ENCODE data around the gene MAP1S. TPM values are rescaled to one million over a fixed set of nuclear protein-coding genes. Genes with fewer than 3 reads are reported as not detected.
A peak's percentile ranks its signal among the peaks of the same experiment; 100 is the strongest.

Gene MAP1S
- total and polyA plus RNA-seq, 2 of the 4 experiments (the other 2 are of a cell fraction) = 6.1 to 48.6 TPM

DNA sequence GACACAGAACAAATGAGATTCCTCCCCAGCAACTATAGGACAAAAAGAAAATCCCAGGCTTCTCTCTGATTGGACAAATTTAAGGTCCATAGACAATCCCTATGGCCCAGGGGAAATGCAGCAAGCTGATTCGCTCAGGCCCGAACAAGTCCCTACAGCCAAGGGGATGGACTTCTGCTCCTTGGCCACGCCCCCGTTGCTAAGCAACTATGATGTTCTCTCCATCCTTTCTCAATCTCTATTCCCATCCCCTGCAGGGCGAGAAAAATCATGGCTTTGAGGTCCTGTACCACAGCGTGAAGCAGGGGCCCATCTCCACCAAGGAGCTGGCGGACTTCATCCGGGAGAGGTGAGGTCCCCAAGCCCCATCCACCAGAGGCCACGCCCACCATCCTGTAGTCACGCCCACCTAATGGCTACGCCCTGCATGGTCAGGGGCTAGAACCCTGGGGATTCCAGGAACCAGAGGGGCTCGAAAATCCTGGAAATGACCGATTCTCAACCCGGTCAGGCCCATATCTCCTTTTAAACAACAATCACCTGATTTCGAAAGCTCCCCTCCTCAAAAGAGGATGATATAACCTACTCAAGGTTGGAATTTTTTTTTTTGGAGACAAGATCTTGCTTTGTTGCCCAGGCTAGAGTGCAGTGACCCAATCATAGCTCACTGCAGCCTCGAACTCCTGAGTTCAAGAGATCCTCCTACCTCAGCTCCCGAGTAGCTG is 43.4 kb downstream of the MAP1S start:
- H4K20me1 ChIP-seq (ENCODE audit: insufficient read depth, low read length) = no peaks in the 10 kb centered on the region
- ATAC-seq (ENCODE audit: low read depth) (peak; percentile 71), DNase-seq (peak; percentile 62)
- no peak for TF ChIP-seq ELK1 (IDR thresholded peaks at IDR 0.05; ENCODE audit: borderline replicate concordance, low read depth, low read length)
- no peak for TF ChIP-seq CHD1 (IDR thresholded peaks at IDR 0.05; ENCODE audit: low read depth, low read length)
- TF ChIP-seq MAFK (IDR thresholded peaks at IDR 0.05; ENCODE audit: low read depth, low read length) = no peak
- H2BK120ac ChIP-seq (ENCODE audit: low read depth, low read length) = no peak overlapping the region
- in situ Hi-C loops (cut with MboI; ENCODE audit: low sequenced_read_pairs) (no loop called here), dilution Hi-C loops (cut with HindIII; ENCODE audit: low sequenced_read_pairs, unreplicated experiment) (no loop called here), intact Hi-C loops (cut with micrococcal nuclease) (loop anchor here (10.0 kb wide), 2 partner anchors 268 to 308 kb away; no protein-coding TSS in a partner anchor)
- H3K36me3 ChIP-seq (ENCODE audit: control insufficient read depth, insufficient read depth, low read length) = no peaks in the 10 kb centered on the region
- H4K8ac ChIP-seq (ENCODE audit: low read depth in 2 of 2, low read length in 2 of 2) = no peak overlapping the region
- H2AFZ ChIP-seq (replicated peaks; ENCODE audit: low read length, poor library complexity) = peak overlapping the region; percentile 5
- H3K27me3 ChIP-seq (ENCODE audit: control insufficient read depth, insufficient read depth, low read length) = no peaks in the 10 kb centered on the region
- H3K18ac ChIP-seq (ENCODE audit: low read depth, low read length) = no peak overlapping the region
- no peak overlapping the region for H3K4me3 ChIP-seq (ENCODE audit: insufficient read depth, low read depth, low read length)
- POLR2A ChIA-PET (ENCODE audit: unreplicated experiment) = no interaction called here
- CTCF ChIA-PET = interaction anchor here (0.5 kb wide), 1 partner anchor 254 kb away, joined by 3 read pairs; no protein-coding TSS in a partner anchor
- H2BK5ac ChIP-seq (ENCODE audit: low read depth, low read length, poor library complexity, severe bottlenecking) = no peak overlapping the region
- no peak overlapping the region for H3K4me2 ChIP-seq (ENCODE audit: low read depth, low read length)
- H2BK15ac ChIP-seq (ENCODE audit: low read depth, low read length) = no peak overlapping the region
- H4K5ac ChIP-seq (ENCODE audit: low read depth, low read length) = no peak overlapping the region
- H3K23ac ChIP-seq (ENCODE audit: low read depth, low read length) = no peak overlapping the region
- no peaks in the 10 kb centered on the region for H3K4me1 ChIP-seq (ENCODE audit: control insufficient read depth, insufficient read depth, low read length)
- WGBS, 2 experiments (ENCODE audit: extremely low coverage in 2 of 2, insufficient read length in 1 of 2) = 50% methylated on average over 6 of the region's 17 CpGs; no CpG with 5 or more reads in 1 of the 2 experiments
- H2BK20ac ChIP-seq (ENCODE audit: low read depth, low read length) = no peak overlapping the region
- no peak overlapping the region for H3K27ac ChIP-seq (ENCODE audit: insufficient read depth, low read length)
- H3K9me1 ChIP-seq (ENCODE audit: insufficient read depth, low read length) = no peaks in the 10 kb centered on the region
- no peak overlapping the region for H3K4ac ChIP-seq (ENCODE audit: low read depth, low read length)
- no peak overlapping the region for H3K9ac ChIP-seq (ENCODE audit: low read depth, low read length)
- no peak overlapping the region for H2AK9ac ChIP-seq (replicated peaks; ENCODE audit: low read depth, low read length, poor library complexity)
- no peaks in the 10 kb centered on the region for H3K9me3 ChIP-seq (ENCODE audit: control insufficient read depth, insufficient read depth, low read length)
- H4K91ac ChIP-seq (ENCODE audit: insufficient read depth, low read depth, low read length) = no peak overlapping the region
- H3K79me1 ChIP-seq (ENCODE audit: low read depth in 1 of 2, low read length in 2 of 2) = no peaks in the 10 kb centered on the region
- H2AK5ac ChIP-seq (ENCODE audit: low read depth, low read length) = no peak overlapping the region
- H3K14ac ChIP-seq (replicated peaks; ENCODE audit: low read depth, low read length) = no peak overlapping the region
- H3K56ac ChIP-seq (ENCODE audit: extremely low read depth, insufficient read depth, low read length) = no peak overlapping the region
- BruUV-seq (replicated peaks) = no TSS peak
